Panc1 (cell line): ENCODE measurements around the gene CAMKMT. TPM values are rescaled to one million over a fixed set of nuclear protein-coding genes. Genes with fewer than 3 reads are reported as not detected.

Experiments used
- ATAC-seq: fragments of 200-7000 bp; cut with Tn5 transposase; 2 replicates; pipeline ENCODE4 v1.9.1; 2020; ENCODE audit warnings: mild to moderate bottlenecking, moderate library complexity
- BruUV-seq: library from RNA; stranded (reverse); fragments of 400-500 nt; replicated peaks from 2 replicates; lab custom pipeline; 2021; lab: Mats Ljungman, UMichigan
- CTCF ChIA-PET: fragments of 300-600 bp; sonication (Branson Sonifier 250); formaldehyde crosslinking; loops from one replicate; lab custom pipeline; 2022; ENCODE audit warnings: antibody characterized with exemption; lab: Charles Lee
- POLR2A ChIA-PET: fragments of 300-600 bp; sonication (Branson Sonifier 250); formaldehyde crosslinking; loops from one replicate; lab custom pipeline; 2022; ENCODE audit warnings: antibody characterized with exemption; lab: Charles Lee
- DNase-seq: peaks from one replicate; pipeline ENCODE4 v3.0.0-alpha.2; 2010; ENCODE audit warnings: low read depth, low spot score
- H3K27ac ChIP-seq: 2 replicates; pipeline ENCODE4 v1.5.1; 2011; ENCODE audit warnings: mild to moderate bottlenecking, low read length, inconsistent platforms
- H3K27me3 ChIP-seq: fragments of 200-500 bp; sonication (Bioruptor generic); 2 replicates; pipeline ENCODE4 v1.6.0; 2014; ENCODE audit warnings: low read length, inconsistent platforms; ENCODE audit not compliant: control insufficient read depth, insufficient read depth
- H3K36me3 ChIP-seq: fragments of 200-500 bp; sonication (Bioruptor generic); 2 replicates; pipeline ENCODE4 v1.5.1; 2014; ENCODE audit warnings: inconsistent platforms, mild to moderate bottlenecking, low read length, moderate library complexity; ENCODE audit not compliant: control insufficient read depth, insufficient read depth
- H3K4me1 ChIP-seq: 2 replicates; pipeline ENCODE4 v1.5.1; 2011; ENCODE audit warnings: inconsistent platforms, mild to moderate bottlenecking, low read length, moderate library complexity; ENCODE audit not compliant: control insufficient read depth, insufficient read depth
- H3K4me3 ChIP-seq, 2 experiments: 2 replicates each; pipeline ENCODE4 v1.5.1; 2011 to 2012; ENCODE audit warnings: low read depth in 2 of 2, low read length in 2 of 2, mild to moderate bottlenecking in 2 of 2, inconsistent platforms in 1 of 2, moderate library complexity in 1 of 2
- H3K9me3 ChIP-seq: fragments of 200-500 bp; sonication (Bioruptor generic); 2 replicates; pipeline ENCODE4 v1.5.1; 2014; ENCODE audit warnings: low read depth, mild to moderate bottlenecking, inconsistent platforms, low read length, moderate library complexity; ENCODE audit not compliant: control insufficient read depth, insufficient read depth
- CTCF ChIP-seq: fragments of 450-650 bp; IDR thresholded peaks from 2 replicates; pipeline ENCODE4 v1.5.1; 2017; ENCODE audit warnings: mild to moderate bottlenecking
- POLR2AphosphoS5 ChIP-seq: IDR thresholded peaks from 2 replicates; pipeline ENCODE4 v1.6.1; 2012; ENCODE audit warnings: mild to moderate bottlenecking, low read depth, low read length, moderate library complexity
- SIN3A ChIP-seq: IDR thresholded peaks from 2 replicates; pipeline ENCODE4 v1.6.1; 2012; ENCODE audit warnings: low read depth, mild to moderate bottlenecking, low read length, moderate library complexity, borderline replicate concordance; ENCODE audit not compliant: insufficient read depth
- TCF7L2 ChIP-seq: IDR thresholded peaks from 2 replicates; pipeline ENCODE4 v1.6.1; 2011; ENCODE audit warnings: mild to moderate bottlenecking, low read depth, low read length, inconsistent platforms
- in situ Hi-C: cut with HindIII; loops from 2 replicates; pipeline ENCODE4 v1.10.0; 2016; ENCODE audit warnings: low sequenced_read_pairs, low pct_unique_long_range_greater_than_20kb
- intact Hi-C: fragments of 100-400 bp; cut with micrococcal nuclease; formaldehyde crosslinking; loops from one replicate; pipeline ENCODE4 v1.10.0; 2022; ENCODE audit not compliant: unreplicated experiment
- total RNA-seq: library from RNA; stranded (reverse); gene quantifications from one replicate; pipeline ENCODE4 v1.2.1, GENCODE V29; 2021; ENCODE audit not compliant: unreplicated experiment
- TF ChIP-seq, protein P1 (sequence below), 2 experiments: IDR thresholded peaks; 2 replicates each; pipeline ENCODE4 v1.6.1; 2011 to 2012; ENCODE audit warnings: low read depth in 2 of 2, control low read depth in 1 of 2, low read length in 1 of 2, mild to moderate bottlenecking in 1 of 2, moderate library complexity in 1 of 2; ENCODE audit not compliant: insufficient read depth in 1 of 2

The CAMKMT gene
- total RNA-seq, 1 experiment from 2014 or later: 12.6 TPM

DNA sequence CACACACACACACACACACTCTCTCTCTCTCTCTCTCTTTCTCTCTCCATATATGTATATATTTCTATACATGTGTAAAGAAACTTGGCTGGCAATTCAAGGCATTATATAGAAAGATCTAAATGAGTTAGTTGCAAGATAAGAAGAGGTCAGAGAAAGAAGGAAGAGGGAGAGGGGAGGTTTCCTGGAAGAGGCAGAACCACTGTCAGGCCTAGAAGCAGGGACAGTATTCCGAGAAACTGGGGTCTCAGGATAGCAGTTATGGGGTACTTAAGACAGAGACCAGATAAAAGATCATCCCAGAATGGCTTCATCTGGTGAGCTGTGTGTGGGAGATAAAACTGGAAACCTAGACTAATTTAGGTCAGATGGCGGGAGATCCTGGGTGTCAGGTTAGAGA, 180.8 kb downstream of the CAMKMT start:
- intact Hi-C loops: no loop called here
- POLR2A ChIA-PET: no interaction called here
- H3K27ac ChIP-seq: no peak overlapping the region
- H3K9me3 ChIP-seq: no peaks in the 10 kb centered on the region
- TF ChIP-seq SIN3A (no peak), TCF7L2 (no peak), CTCF (no peak), POLR2AphosphoS5 (no peak)
- ATAC-seq (no peak), DNase-seq (no peak)
- BruUV-seq: no TSS peak
- CTCF ChIA-PET: no interaction called here
- H3K4me3 ChIP-seq: no peak overlapping the region
- in situ Hi-C loops: no loop called here
- no peaks in the 10 kb centered on the region for H3K36me3 ChIP-seq
- no peaks in the 10 kb centered on the region for H3K27me3 ChIP-seq
- peaks cover 10% of the 10 kb centered on the region for H3K4me1 ChIP-seq

- H3K27ac ChIP-seq: peak overlapping the region; percentile 23; the same call in 1 of the 2 replicates
- no peak for DNase-seq
- H3K4me1 ChIP-seq: peaks cover 17% of the 10 kb centered on the region
- ChIA-PET POLR2A (no interaction called here), CTCF (interaction anchor here (0.9 kb wide), 1 partner anchor 411 kb away, joined by 4 read pairs; no protein-coding TSS in a partner anchor)
- no TSS peak for BruUV-seq
- no peaks in the 10 kb centered on the region for H3K27me3 ChIP-seq
- ATAC-seq: peak; percentile 57; the same call in 1 of the 2 replicates
- no peak for TF ChIP-seq CTCF
- TF ChIP-seq, protein P1, sequence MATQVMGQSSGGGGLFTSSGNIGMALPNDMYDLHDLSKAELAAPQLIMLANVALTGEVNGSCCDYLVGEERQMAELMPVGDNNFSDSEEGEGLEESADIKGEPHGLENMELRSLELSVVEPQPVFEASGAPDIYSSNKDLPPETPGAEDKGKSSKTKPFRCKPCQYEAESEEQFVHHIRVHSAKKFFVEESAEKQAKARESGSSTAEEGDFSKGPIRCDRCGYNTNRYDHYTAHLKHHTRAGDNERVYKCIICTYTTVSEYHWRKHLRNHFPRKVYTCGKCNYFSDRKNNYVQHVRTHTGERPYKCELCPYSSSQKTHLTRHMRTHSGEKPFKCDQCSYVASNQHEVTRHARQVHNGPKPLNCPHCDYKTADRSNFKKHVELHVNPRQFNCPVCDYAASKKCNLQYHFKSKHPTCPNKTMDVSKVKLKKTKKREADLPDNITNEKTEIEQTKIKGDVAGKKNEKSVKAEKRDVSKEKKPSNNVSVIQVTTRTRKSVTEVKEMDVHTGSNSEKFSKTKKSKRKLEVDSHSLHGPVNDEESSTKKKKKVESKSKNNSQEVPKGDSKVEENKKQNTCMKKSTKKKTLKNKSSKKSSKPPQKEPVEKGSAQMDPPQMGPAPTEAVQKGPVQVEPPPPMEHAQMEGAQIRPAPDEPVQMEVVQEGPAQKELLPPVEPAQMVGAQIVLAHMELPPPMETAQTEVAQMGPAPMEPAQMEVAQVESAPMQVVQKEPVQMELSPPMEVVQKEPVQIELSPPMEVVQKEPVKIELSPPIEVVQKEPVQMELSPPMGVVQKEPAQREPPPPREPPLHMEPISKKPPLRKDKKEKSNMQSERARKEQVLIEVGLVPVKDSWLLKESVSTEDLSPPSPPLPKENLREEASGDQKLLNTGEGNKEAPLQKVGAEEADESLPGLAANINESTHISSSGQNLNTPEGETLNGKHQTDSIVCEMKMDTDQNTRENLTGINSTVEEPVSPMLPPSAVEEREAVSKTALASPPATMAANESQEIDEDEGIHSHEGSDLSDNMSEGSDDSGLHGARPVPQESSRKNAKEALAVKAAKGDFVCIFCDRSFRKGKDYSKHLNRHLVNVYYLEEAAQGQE (IDR thresholded peaks at IDR 0.05; ENCODE audit: insufficient read depth in 1 of 2, low read depth in 2 of 2, low read length in 1 of 2): no peak
- TF ChIP-seq POLR2AphosphoS5: no peak
- TF ChIP-seq SIN3A: no peak
- no peak for TF ChIP-seq TCF7L2
- no peaks in the 10 kb centered on the region for H3K36me3 ChIP-seq
- in situ Hi-C loops (no loop called here), intact Hi-C loops (no loop called here)
- no peak overlapping the region for H3K4me3 ChIP-seq
- H3K9me3 ChIP-seq: no peaks in the 10 kb centered on the region
Measured at GRCh38 chr2:44543773-44544725, 182.3 kb downstream of the CAMKMT start.
